Measurements from ENCODE around the gene LPAR1. TPM values are rescaled to one million over a fixed set of nuclear protein-coding genes. Genes with fewer than 3 reads are reported as not detected.

Gene LPAR1
- total RNA-seq, 2 donors from 2014 or later, result not detected

- ATAC-seq (replicated peaks in 1 of 2) (no peak), DNase-seq (no peak)
- Mint-ChIP-seq H3K4me3 (no peak overlapping the region), H3K4me1 (ENCODE audit: low read depth) (no peaks in the 10 kb centered on the region), H3K36me3 (ENCODE audit: insufficient read depth in 2 of 2) (peaks cover 0 to 2% of the 10 kb centered on the region in 2 donors), H3K27me3 (ENCODE audit: low read depth) (peaks cover 4% of the 10 kb centered on the region), H3K27ac (no peak overlapping the region), H3K9me3 (peaks cover 0 to 14% of the 10 kb centered on the region in 2 donors)
Observed at GRCh38 chr9:110912419-110913291, 125.6 kb downstream of the LPAR1 start.

- peaks cover 4% of the 10 kb centered on the region for H3K27me3 Mint-ChIP-seq (ENCODE audit: low read depth)
- no peaks in the 10 kb centered on the region for H3K4me1 Mint-ChIP-seq (ENCODE audit: low read depth)
- H3K4me3 Mint-ChIP-seq, result no peak overlapping the region
- H3K9me3 Mint-ChIP-seq, result peaks cover 0 to 14% of the 10 kb centered on the region in 2 donors
- DNase-seq (no peak), ATAC-seq (replicated peaks in 1 of 2) (no peak)
- H3K27ac Mint-ChIP-seq, result no peak overlapping the region
- peaks cover 0 to 2% of the 10 kb centered on the region in 2 donors for H3K36me3 Mint-ChIP-seq (ENCODE audit: insufficient read depth in 2 of 2)
Observed at GRCh38 chr9:110911659-110912418, 126.4 kb downstream of the LPAR1 start.

GRCh38 chr9:110908894-110909293 lies 129.4 kb downstream of the LPAR1 start:
- ATAC-seq (replicated peaks in 1 of 2), result no peak
- peaks cover 0 to 8% of the 10 kb centered on the region in 2 donors for H3K9me3 Mint-ChIP-seq

GRCh38 chr9:110900917-110901316 lies 137.4 kb downstream of the LPAR1 start:
- no peaks in the 10 kb centered on the region for H3K27me3 Mint-ChIP-seq (ENCODE audit: low read depth)
- no peak for ATAC-seq (replicated peaks in 1 of 2)
- H3K36me3 Mint-ChIP-seq (ENCODE audit: insufficient read depth in 2 of 2), result peaks cover 1 to 3% of the 10 kb centered on the region in 2 donors
- no peak for DNase-seq
- no peak overlapping the region for H3K27ac Mint-ChIP-seq
- H3K9me3 Mint-ChIP-seq, result peaks cover 9 to 13% of the 10 kb centered on the region in 2 donors
- H3K4me1 Mint-ChIP-seq (ENCODE audit: low read depth), result no peaks in the 10 kb centered on the region
- no peak overlapping the region for H3K4me3 Mint-ChIP-seq

More at GRCh38 chr9:110908894-110909293, 129.4 kb downstream of the LPAR1 start:
- DNase-seq, result no peak
- no peak overlapping the region for H3K27ac Mint-ChIP-seq
- H3K4me1 Mint-ChIP-seq (ENCODE audit: low read depth), result no peaks in the 10 kb centered on the region
- no peaks in the 10 kb centered on the region for H3K36me3 Mint-ChIP-seq (ENCODE audit: insufficient read depth in 2 of 2)
- H3K27me3 Mint-ChIP-seq (ENCODE audit: low read depth), result peaks cover 4% of the 10 kb centered on the region
- no peak overlapping the region for H3K4me3 Mint-ChIP-seq

GRCh38 chr9:110900456-110900855 lies 137.8 kb downstream of the LPAR1 start:
- Mint-ChIP-seq H3K27me3 (ENCODE audit: low read depth) (no peaks in the 10 kb centered on the region), H3K27ac (no peak overlapping the region)

GRCh38 chr9:110898866-110899265 lies 139.4 kb downstream of the LPAR1 start:
- Mint-ChIP-seq H3K27me3 (ENCODE audit: low read depth) (no peaks in the 10 kb centered on the region), H3K9me3 (peaks cover 9 to 13% of the 10 kb centered on the region in 2 donors), H3K27ac (no peak overlapping the region), H3K36me3 (ENCODE audit: insufficient read depth in 2 of 2) (peaks cover 1 to 3% of the 10 kb centered on the region in 2 donors), H3K4me1 (ENCODE audit: low read depth) (no peaks in the 10 kb centered on the region), H3K4me3 (no peak overlapping the region)
- no peak for ATAC-seq (replicated peaks in 1 of 2)
- DNase-seq, result no peak

More at GRCh38 chr9:110900456-110900855, 137.8 kb downstream of the LPAR1 start:
- DNase-seq, result no peak
- no peak for ATAC-seq (replicated peaks in 1 of 2)
- peaks cover 1 to 3% of the 10 kb centered on the region in 2 donors for H3K36me3 Mint-ChIP-seq (ENCODE audit: insufficient read depth in 2 of 2)
- peaks cover 9 to 13% of the 10 kb centered on the region in 2 donors for H3K9me3 Mint-ChIP-seq
- no peaks in the 10 kb centered on the region for H3K4me1 Mint-ChIP-seq (ENCODE audit: low read depth)
- no peak overlapping the region for H3K4me3 Mint-ChIP-seq

- DNase-seq (no peak), ATAC-seq (replicated peaks in 1 of 2) (no peak)
- Mint-ChIP-seq H3K27me3 (ENCODE audit: low read depth) (no peaks in the 10 kb centered on the region), H3K9me3 (peaks cover 9 to 13% of the 10 kb centered on the region in 2 donors), H3K27ac (no peak overlapping the region), H3K4me1 (ENCODE audit: low read depth) (no peaks in the 10 kb centered on the region), H3K4me3 (no peak overlapping the region), H3K36me3 (ENCODE audit: insufficient read depth in 2 of 2) (peaks cover 1 to 3% of the 10 kb centered on the region in 2 donors)
Observed at GRCh38 chr9:110898358-110898757, 139.9 kb downstream of the LPAR1 start.

GRCh38 chr9:110897943-110898342 lies 140.3 kb downstream of the LPAR1 start:
- peaks cover under 1 to 3% of the 10 kb centered on the region in 2 donors for H3K36me3 Mint-ChIP-seq (ENCODE audit: insufficient read depth in 2 of 2)
- no peak overlapping the region for H3K27ac Mint-ChIP-seq
- no peaks in the 10 kb centered on the region for H3K4me1 Mint-ChIP-seq (ENCODE audit: low read depth)
- no peaks in the 10 kb centered on the region for H3K27me3 Mint-ChIP-seq (ENCODE audit: low read depth)
- no peak overlapping the region for H3K4me3 Mint-ChIP-seq
- DNase-seq (no peak), ATAC-seq (replicated peaks in 1 of 2) (no peak)
- H3K9me3 Mint-ChIP-seq, result peaks cover 9 to 12% of the 10 kb centered on the region in 2 donors

GRCh38 chr9:110895147-110895905 lies 142.9 kb downstream of the LPAR1 start:
- DNase-seq (no peak), ATAC-seq (replicated peaks in 1 of 2) (no peak)
- Mint-ChIP-seq H3K4me3 (no peak overlapping the region), H3K27ac (no peak overlapping the region), H3K36me3 (ENCODE audit: insufficient read depth in 2 of 2) (no peaks in the 10 kb centered on the region), H3K27me3 (ENCODE audit: low read depth) (no peaks in the 10 kb centered on the region), H3K9me3 (peaks cover 2% of the 10 kb centered on the region in 2 donors), H3K4me1 (ENCODE audit: low read depth) (no peaks in the 10 kb centered on the region)

- no peak overlapping the region for H3K4me3 Mint-ChIP-seq
- no peaks in the 10 kb centered on the region for H3K36me3 Mint-ChIP-seq (ENCODE audit: insufficient read depth in 2 of 2)
- ATAC-seq (replicated peaks in 1 of 2) (no peak), DNase-seq (no peak)
- H3K4me1 Mint-ChIP-seq (ENCODE audit: low read depth), result no peaks in the 10 kb centered on the region
- H3K9me3 Mint-ChIP-seq, result peaks cover 2% of the 10 kb centered on the region in 2 donors
- no peak overlapping the region for H3K27ac Mint-ChIP-seq
- H3K27me3 Mint-ChIP-seq (ENCODE audit: low read depth), result no peaks in the 10 kb centered on the region
Observed at GRCh38 chr9:110894731-110895130, 143.5 kb downstream of the LPAR1 start.

- Mint-ChIP-seq H3K27ac (no peak overlapping the region), H3K27me3 (ENCODE audit: low read depth) (no peaks in the 10 kb centered on the region), H3K36me3 (ENCODE audit: insufficient read depth in 2 of 2) (no peaks in the 10 kb centered on the region), H3K9me3 (peaks cover 2% of the 10 kb centered on the region in 2 donors), H3K4me3 (no peak overlapping the region), H3K4me1 (ENCODE audit: low read depth) (no peaks in the 10 kb centered on the region)
- DNase-seq (no peak), ATAC-seq (replicated peaks in 1 of 2) (no peak)
Observed at GRCh38 chr9:110892689-110893088, 145.6 kb downstream of the LPAR1 start.

GRCh38 chr9:110891760-110892159 lies 146.5 kb downstream of the LPAR1 start:
- no peak for ATAC-seq (replicated peaks in 1 of 2)
- DNase-seq, result no peak
- Mint-ChIP-seq H3K9me3 (no peaks in the 10 kb centered on the region), H3K36me3 (ENCODE audit: insufficient read depth in 2 of 2) (no peaks in the 10 kb centered on the region), H3K4me3 (no peak overlapping the region), H3K4me1 (ENCODE audit: low read depth) (no peaks in the 10 kb centered on the region), H3K27me3 (ENCODE audit: low read depth) (no peaks in the 10 kb centered on the region), H3K27ac (no peak overlapping the region)
